ENCODE results near the gene NFAT5. TPM values are rescaled to one million over a fixed set of nuclear protein-coding genes. Genes with fewer than 3 reads are reported as not detected.
"Not testable (repeated sequence)": the region's sequence is repeated elsewhere in the genome, so short reads cannot be mapped to it uniquely, and the experiment has no call there.

The NFAT5 gene
- total RNA-seq (10 to 100 TPM; 11.2 to 23.6 (median 14.1) TPM), polyA plus RNA-seq (1 to 10 TPM; 3.7 to 4.7 TPM)

GRCh38 chr16:69565671-69566239, at the start of gene NFAT5:
NFAT5 (plus strand) TSS chr16:69565966; CDS start chr16:69566302, 336 bp downstream.
- H3K27ac ChIP-seq: peak within 1 kb of the TSS; percentile 90 to 97 (median 94)
- FAIRE-seq: no peak
- no peaks in the 10 kb centered on the region for H3K27me3 ChIP-seq
- TF ChIP-seq CTCF (IDR thresholded peaks at IDR 0.05): no peak
- intact Hi-C loops (cut with DNase I): no loop called here
- peaks cover 5 to 33% (median 28%) of the 10 kb centered on the region in 3 donors for H3K4me1 ChIP-seq
- H3K36me3 ChIP-seq: no peaks in the 10 kb centered on the region
- H3K4me3 ChIP-seq: peak within 1 kb of the TSS; percentile 74 to 95 (median 84)
- WGBS, 2 donors: 0 to 1% methylated on average over 51 to 60 of the region's 60 CpGs
- no peaks in the 10 kb centered on the region for H3K9me3 ChIP-seq
- ATAC-seq: peak; percentile 88 to 97 (median 92)
- peak; percentile 85 to 97 (median 94) for DNase-seq

- FAIRE-seq; DNase-seq; ATAC-seq; H3K4me1 ChIP-seq; H3K36me3 ChIP-seq; H3K4me3 ChIP-seq; H3K27ac ChIP-seq; intact Hi-C loops (cut with DNase I); H3K9me3 ChIP-seq; H3K27me3 ChIP-seq: not testable (repeated sequence)
- 91 to 95% methylated on average over 6 of the region's 6 CpGs for WGBS, 2 donors
Observed at GRCh38 chr16:69517914-69518313, 47.9 kb upstream of the NFAT5 start.

- Histone ChIP-seq H3K4me1 (no peaks in the 10 kb centered on the region), H3K36me3 (no peaks in the 10 kb centered on the region), H3K4me3 (no peak overlapping the region), H3K27me3 (no peaks in the 10 kb centered on the region), H3K27ac (no peak overlapping the region), H3K9me3 (no peaks in the 10 kb centered on the region)
- TF ChIP-seq CTCF (IDR thresholded peaks at IDR 0.05): no peak
- intact Hi-C loops (cut with DNase I): no loop called here
- FAIRE-seq (no peak), ATAC-seq (no peak), DNase-seq (no peak)
- 94 to 99% methylated on average over 4 of the region's 4 CpGs for WGBS, 2 donors
Observed at GRCh38 chr16:69520413-69520799, 45.4 kb upstream of the NFAT5 start.

GRCh38 chr16:69520800-69521602, 44.8 kb upstream of the NFAT5 start:
- Histone ChIP-seq H3K27ac (no peak overlapping the region), H3K36me3 (no peaks in the 10 kb centered on the region), H3K27me3 (no peaks in the 10 kb centered on the region), H3K9me3 (no peaks in the 10 kb centered on the region), H3K4me3 (no peak overlapping the region), H3K4me1 (no peaks in the 10 kb centered on the region)
- intact Hi-C loops (cut with DNase I): no loop called here
- 74% methylated on average over 3 of the region's 3 CpGs for WGBS, 2 donors
- no peak for FAIRE-seq
- TF ChIP-seq CTCF (IDR thresholded peaks at IDR 0.05): no peak
- ATAC-seq: no peak
- no peak for DNase-seq

GRCh38 chr16:69522041-69522578, 43.7 kb upstream of the NFAT5 start:
- Histone ChIP-seq H3K4me3 (no peak overlapping the region), H3K9me3 (no peaks in the 10 kb centered on the region), H3K4me1 (no peaks in the 10 kb centered on the region), H3K36me3 (no peaks in the 10 kb centered on the region), H3K27ac (no peak overlapping the region), H3K27me3 (no peaks in the 10 kb centered on the region)
- TF ChIP-seq CTCF (IDR thresholded peaks at IDR 0.05): no peak
- 91 to 96% methylated on average over 5 of the region's 5 CpGs for WGBS, 2 donors
- ATAC-seq (no peak), FAIRE-seq (no peak), DNase-seq (no peak)
- intact Hi-C loops (cut with DNase I): no loop called here

All from pancreas (tissue), 10 donors.